Amygdala (tissue), 56 donors: ENCODE measurements around the gene CFAP300.

Experiments used
- DNase-seq, 56 donors: peaks; one replicate each; lab custom pipeline; 2025; lab: John Stamatoyannopoulos, UW

The CFAP300 gene

GRCh38 chr11:102047305-102047924, at the start of gene CFAP300:
TSS of gene CFAP300 (plus strand) at chr11:102047437. CDS start at chr11:102047471, 34 bp downstream.
- DNase-seq: peak in 48 of 56 donors; percentile 1 to 64 (median 28)

GRCh38 chr11:102001657-102002338, 45.4 kb upstream of the CFAP300 start:
- DNase-seq: no peak

- DNase-seq: no peak
Measured at GRCh38 chr11:102004220-102004619, 43.0 kb upstream of the CFAP300 start.

GRCh38 chr11:102005306-102005705, 41.9 kb upstream of the CFAP300 start:
- no peak for DNase-seq

GRCh38 chr11:102006835-102007566, 40.2 kb upstream of the CFAP300 start:
- no peak for DNase-seq

GRCh38 chr11:102007567-102008437, 39.4 kb upstream of the CFAP300 start:
- peak in 1 of 56 donors; percentile 26 for DNase-seq

- no peak for DNase-seq
Measured at GRCh38 chr11:102010776-102011494, 36.3 kb upstream of the CFAP300 start.

- no peak for DNase-seq
Measured at GRCh38 chr11:102012946-102013345, 34.3 kb upstream of the CFAP300 start.

GRCh38 chr11:102014756-102015155, 32.5 kb upstream of the CFAP300 start:
- DNase-seq: no peak

- DNase-seq: no peak
Measured at GRCh38 chr11:102017026-102017425, 30.2 kb upstream of the CFAP300 start.

GRCh38 chr11:102026217-102026616, 21.0 kb upstream of the CFAP300 start:
- no peak for DNase-seq

- no peak for DNase-seq
Measured at GRCh38 chr11:102026959-102027358, 20.3 kb upstream of the CFAP300 start.

GRCh38 chr11:102036757-102037156, 10.5 kb upstream of the CFAP300 start:
- no peak for DNase-seq

GRCh38 chr11:102046841-102047240, 396 bp upstream of the CFAP300 start:
- DNase-seq: no peak

- DNase-seq: no peak
Measured at GRCh38 chr11:102050927-102051575, 3.8 kb downstream of the CFAP300 start.

- no peak for DNase-seq
Measured at GRCh38 chr11:102061276-102061675, 14.0 kb downstream of the CFAP300 start.

GRCh38 chr11:102062106-102062505, 14.9 kb downstream of the CFAP300 start:
- no peak for DNase-seq

- DNase-seq: no peak
Measured at GRCh38 chr11:102064316-102064715, 17.1 kb downstream of the CFAP300 start.

GRCh38 chr11:102070766-102071165, 23.5 kb downstream of the CFAP300 start:
- no peak for DNase-seq
